ENCODE data around the gene AXIN1.
"Not testable (repeated sequence)": the region's sequence is repeated elsewhere in the genome, so short reads cannot be mapped to it uniquely, and the experiment has no call there.

Gene AXIN1

DNA sequence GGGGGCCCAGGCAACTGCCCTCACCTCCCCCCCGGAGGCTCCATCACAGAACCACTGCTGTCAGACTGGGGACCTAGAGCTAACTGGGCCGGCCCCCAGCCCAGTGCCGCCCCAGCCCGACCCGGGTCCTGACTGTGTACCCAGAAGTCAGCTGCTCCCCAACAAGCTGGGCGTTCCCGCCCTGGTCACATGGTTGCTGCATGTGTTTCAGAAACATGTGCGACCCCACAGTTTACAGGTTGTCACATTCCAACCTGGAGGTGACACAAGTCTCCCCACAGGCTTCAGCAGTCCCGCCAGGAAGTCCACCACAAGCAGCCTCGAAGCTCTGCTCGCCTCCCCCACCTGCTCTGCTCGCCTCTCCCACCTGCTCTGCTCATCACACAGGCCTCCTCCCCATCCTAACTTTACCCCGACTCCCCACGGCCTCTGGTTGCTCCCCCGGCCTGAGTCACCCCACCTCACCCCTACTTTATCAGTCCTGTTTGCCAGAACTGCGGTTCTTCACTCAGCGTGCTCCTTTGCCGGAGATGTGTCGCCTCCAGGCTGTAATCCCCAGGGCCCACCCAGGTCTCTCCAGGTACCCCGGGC is 16.8 kb upstream of the AXIN1 start:
- DNase-seq = no peak

DNA sequence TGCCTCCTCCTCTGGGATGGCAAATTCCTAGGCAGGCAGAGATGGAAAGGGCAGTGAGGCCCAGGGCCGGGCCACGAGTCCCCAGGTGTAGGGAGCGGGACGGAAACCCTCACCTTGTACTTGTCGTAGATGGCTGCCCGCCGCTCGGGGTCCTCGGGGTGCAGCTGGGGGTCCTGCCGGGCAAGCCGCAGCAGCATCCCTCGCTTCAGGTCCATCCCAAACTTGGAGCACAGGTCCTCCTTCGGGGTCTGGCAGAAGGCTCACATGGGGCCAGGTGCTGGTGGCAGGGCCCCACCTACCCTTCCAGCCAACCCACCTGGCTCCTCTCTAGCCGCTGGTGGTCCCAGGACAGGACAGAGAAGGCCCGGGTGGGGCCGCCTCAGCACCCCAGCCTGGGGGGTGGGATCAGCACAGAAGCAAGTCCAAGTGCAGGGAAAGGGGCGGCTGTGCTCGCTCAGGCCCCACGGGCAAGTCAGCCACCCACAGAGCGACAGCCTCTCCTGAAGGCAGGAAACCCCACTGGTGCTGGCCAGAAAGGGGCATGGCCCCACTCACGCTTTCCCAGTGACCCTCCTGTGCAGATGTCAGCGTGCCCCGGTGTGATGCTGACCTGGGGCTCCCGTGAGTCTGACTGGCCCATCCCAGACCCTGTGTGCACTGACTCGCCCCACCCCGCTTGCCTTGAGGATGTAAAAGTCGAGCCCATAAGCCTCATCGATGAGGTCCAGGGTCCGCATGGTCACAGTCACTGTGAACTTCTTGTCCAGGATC is 16.1 kb upstream of the AXIN1 start:
- DNase-seq = no peak

DNA sequence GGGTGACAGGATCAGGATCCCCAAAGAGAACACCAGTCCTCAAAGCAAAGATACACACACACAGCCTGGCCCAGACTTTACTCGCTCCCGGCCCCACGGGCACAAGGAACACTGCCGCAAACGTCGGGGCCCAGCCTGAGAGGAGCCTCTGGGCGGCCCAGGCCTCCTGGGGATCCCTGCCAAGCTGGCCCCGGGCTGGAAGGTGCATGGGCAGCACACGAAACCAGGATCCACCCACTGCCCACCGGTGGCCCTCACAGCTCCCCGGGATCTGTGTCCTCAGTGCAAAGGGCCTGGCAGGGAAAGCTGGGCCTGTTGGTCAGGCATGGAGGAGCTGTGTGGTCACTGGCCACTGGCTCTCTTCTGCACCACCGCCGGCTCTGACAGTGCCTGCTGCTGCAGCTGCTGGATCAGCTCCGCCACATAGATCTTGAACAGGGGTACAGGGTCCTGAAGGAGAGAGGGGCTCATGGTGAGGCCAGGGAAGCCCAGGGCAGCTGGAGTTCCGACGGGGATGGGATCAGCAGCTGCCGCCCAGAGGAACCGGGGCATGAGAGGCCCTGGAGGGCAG is 14.9 kb upstream of the AXIN1 start:
- DNase-seq = no peak

GRCh38 chr16:366476-366875 is 14.0 kb upstream of the AXIN1 start:
- no peak for DNase-seq

GRCh38 chr16:364595-365491 is 12.3 kb upstream of the AXIN1 start:
- no peak for DNase-seq

DNA sequence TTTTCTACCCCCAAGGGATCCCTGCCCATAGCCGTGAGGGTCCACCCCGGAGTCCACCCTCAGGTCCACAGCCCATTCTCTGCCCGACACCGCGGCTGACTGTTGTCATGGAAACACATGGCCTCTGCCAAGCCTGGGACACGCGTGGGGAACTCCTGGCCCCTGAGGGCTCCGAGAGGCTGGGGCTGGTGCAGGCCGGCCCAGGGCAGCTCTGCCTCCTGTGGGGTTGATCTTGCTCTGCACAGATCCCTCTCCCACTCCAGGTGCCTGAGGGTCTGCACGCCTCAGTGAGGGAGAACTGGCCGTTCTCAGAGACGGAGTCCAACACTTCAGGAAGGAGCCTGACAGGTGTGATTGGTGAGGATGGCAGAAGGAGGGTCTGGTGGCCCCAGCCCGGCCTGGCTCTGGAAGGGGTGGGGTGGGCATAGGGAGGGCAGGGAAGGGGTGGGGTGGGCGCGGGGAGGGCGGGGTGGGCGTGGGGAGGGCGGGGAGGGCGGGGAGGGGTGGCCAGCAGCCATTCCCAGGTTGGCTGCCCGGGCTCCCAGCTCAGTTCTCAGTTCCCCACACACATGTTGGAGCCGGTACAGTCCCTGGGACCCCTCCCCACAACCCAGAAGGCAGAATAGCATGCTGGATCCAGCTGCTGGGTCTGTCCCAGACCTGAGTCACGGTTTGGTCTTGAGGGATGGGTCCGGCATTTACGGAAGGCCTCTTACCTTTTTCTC is 11.4 kb upstream of the AXIN1 start:
- DNase-seq = no peak

DNA sequence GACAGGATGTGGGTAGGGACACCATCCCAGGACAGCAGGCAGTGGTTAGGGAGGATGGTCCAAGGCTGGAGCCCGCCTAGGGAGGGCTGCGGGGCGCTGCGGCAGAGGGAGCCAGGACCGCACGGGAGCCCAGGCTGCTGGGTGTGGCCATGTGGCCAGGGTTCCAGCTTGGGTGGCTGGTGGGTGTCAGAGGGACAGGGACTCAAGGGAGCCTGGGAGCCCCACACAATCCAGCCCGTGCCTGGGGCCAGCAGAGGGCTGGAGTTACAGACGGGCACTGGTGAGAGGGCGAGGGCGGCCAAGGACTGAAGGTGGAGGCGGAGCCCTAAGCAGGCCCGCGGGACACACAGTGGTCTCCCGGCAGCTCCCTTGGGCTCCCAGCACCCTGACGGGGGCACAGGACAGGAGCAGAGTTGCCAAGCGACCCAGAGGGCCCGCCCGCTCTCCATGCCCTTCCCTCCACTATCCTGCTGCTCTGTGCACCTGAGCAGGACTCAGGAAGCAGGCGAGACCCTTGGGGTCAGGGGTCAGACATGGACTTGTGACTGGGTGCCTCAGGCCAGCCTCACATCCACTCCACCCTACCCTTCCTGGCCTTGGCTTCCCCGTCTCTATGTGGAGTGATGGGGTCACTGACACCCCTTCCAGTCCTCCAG is 10.7 kb upstream of the AXIN1 start:
- DNase-seq = no peak

DNA sequence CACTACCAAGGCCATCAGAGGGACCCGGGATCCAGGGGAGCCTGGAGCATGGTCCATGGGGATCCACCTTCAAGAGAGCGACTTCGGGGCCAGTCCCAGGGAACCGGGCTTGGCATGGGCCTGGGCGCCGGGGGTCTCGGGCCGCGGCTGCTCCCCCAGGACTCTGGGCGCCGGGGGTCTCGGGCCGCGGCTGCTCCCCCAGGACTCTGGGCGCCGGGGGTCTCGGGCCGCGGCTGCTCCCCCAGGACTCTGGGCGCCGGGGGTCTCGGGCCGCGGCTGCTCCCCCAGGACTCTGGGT is 10.1 kb upstream of the AXIN1 start:
- not testable (repeated sequence) for DNase-seq

DNA sequence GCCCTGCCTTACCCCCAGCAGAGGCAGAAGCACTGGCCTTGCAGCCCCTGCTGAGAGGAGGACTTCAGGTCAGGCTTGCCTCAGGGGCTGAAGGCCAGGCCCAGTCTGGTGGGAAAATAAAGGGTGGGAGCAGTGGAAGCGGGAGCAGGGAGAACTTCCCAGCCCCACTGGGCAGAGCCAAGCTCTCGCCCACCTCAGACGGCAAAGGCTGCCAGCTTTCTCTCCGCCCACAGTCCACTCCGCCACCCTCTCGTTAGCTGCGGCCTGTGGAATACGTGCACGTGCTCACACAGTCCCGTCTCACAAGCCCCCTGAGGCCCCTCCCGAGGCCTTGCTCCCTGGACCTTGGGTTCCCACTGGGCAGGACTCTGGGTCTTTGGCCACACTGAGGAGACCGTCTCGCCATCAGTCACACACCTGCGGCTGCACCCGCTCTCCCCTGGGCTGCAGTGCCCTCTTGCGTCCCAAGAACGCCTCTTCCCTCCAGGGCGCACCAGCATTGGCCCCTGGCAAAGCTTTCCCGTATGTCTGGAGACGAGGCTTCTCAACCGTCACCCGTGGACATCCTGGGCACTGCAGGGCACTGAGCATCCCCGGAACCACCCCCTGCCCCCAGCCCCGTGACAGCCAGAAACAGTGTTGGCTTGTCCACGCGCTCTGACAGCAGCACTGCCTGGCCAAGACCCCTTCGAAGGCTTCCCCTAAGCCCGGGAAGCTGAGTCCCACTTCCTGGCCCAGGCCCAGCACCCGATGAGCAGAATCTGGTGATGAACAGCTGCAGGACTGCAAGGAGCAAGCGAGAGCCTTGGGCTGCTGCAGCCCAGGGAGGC is 9.6 kb upstream of the AXIN1 start:
- peak; percentile 68 for DNase-seq

DNA sequence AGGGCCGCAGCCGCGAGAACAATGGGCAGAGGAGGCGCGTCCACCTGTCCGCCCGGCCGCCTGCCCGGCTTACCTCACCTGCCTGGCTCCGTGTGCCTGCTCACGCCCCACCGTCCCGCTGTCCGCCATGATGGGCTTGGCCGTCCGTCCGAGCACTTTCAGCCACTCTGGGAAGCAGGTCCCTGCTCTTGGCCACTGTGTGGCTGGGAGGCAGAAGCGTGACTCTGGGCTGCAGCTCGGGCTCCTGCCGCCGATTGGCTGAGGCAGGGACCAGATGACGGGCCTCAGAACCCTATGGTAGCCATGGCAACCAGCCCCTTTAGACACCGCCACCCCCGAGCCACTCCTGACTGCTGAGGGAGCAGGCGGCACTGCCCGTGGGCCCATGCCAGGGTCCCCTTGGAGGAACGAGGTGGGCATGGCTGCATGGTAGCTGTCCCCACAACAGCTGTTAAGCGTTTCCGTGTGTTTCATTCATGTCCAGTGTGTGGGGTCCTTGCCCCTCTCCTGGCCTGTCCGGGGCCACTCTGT is 8.9 kb upstream of the AXIN1 start:
- no peak for DNase-seq

- DNase-seq = no peak
Observed at GRCh38 chr16:360698-361336, 8.3 kb upstream of the AXIN1 start.

- DNase-seq = no peak
Observed at GRCh38 chr16:359871-360697, 7.6 kb upstream of the AXIN1 start.

GRCh38 chr16:359067-359763 is 6.7 kb upstream of the AXIN1 start:
- no peak for DNase-seq

- no peak for DNase-seq
Observed at GRCh38 chr16:356741-357140, 4.2 kb upstream of the AXIN1 start.

DNA sequence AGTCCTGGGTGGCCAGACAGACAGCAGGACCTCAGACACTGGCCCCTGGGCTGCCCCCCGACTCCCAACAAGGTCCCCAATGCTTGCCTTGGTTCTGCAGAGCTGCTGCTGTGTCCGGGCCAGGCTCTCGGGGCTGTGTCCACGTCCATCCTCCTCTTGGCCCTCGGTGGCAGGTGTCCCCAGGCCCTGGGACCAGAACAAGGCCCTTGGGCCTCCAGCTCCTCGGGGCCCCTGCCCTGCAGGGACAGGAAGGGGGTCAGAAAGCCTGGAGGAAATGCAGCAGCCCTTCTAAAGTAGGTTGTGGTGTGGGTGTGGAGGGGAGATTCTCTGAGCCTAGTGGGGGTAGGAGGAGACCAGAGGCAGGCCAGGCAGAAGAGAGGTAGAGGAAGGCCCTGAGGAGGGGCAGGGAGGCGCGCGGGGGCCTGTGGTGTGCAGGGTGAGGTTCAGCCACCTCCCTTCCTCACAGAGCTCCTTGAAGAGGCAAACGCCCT is 2.5 kb upstream of the AXIN1 start:
- peak; percentile 59 for DNase-seq

GRCh38 chr16:354291-354881 is 1.9 kb upstream of the AXIN1 start:
- DNase-seq = no peak

DNA sequence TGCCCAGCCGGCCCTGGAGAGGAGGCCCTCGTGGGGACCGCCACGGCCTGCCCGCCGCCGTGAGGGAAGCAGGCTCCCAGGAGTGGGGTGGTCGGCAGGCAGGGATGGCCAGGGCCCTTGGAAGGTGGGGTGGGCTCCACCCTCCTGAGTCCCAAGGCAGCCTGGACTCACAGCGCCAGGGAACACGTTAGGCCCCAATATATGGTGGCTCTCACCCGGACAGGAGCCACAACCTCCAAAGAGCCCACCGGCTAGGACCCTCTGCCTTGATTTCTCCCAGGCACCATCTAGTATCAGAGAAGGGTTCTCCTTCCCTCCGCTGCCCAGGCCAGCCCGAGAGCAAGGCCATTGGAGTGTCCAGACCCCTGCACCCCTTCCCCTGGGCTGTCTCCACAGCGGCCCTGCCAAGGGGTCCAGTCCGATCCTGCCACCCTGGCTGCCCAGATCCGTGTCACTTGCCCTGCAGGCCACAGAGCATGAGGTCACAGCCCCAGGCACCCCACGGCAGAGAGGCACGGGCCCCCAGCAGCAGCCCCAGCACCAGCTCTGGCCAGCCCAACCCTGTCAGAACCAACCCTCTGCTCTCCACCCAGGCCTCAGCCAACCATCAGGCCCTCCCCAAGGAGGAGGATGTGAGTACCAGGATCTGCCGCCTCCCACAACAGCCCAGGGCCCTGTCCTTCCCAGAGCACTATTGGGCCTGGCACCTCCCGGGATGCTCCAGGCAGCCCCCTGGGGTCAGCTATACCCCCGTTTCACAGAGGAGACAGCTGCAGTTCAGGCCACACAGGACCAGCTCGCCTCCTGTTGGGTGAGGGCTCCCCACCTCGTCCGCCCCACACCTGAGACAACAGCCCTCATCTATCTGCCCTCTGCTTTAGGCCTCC is 1.1 kb upstream of the AXIN1 start:
- DNase-seq = no peak

All from CD4-positive, alpha-beta T cell treated with Interleukin-4 for 4 hours (primary cell).